Loucy (cell line): ENCODE results near the gene PRICKLE2.

Experiments used
- H2AFZ ChIP-seq: fragments of 200-600 bp; sonication (generic); 2 replicates; pipeline ENCODE4 v1.6.0; 2016; ENCODE audit warnings: antibody characterized with exemption, mild to moderate bottlenecking, low read length, moderate library complexity
- H3F3A ChIP-seq: fragments of 200-600 bp; 2 replicates; pipeline ENCODE4 v1.6.0; 2016; ENCODE audit warnings: antibody characterized with exemption, low read depth, mild to moderate bottlenecking
- H3K27me3 ChIP-seq: fragments of 200-600 bp; sonication (generic); 2 replicates; pipeline ENCODE4 v1.6.1; 2014; ENCODE audit warnings: low read length, mild to moderate bottlenecking; ENCODE audit not compliant: insufficient read depth, poor library complexity, severe bottlenecking
- H3K36me3 ChIP-seq: fragments of 200-600 bp; sonication (generic); 2 replicates; pipeline ENCODE4 v1.6.1; 2016; ENCODE audit warnings: low read length; ENCODE audit not compliant: insufficient read depth
- H3K4me1 ChIP-seq: fragments of 200-600 bp; sonication (generic); 2 replicates; pipeline ENCODE4 v1.5.1; 2014; ENCODE audit warnings: low read length, mild to moderate bottlenecking; ENCODE audit not compliant: insufficient read depth, poor library complexity, severe bottlenecking
- H3K4me2 ChIP-seq: fragments of 200-600 bp; sonication (generic); 2 replicates; pipeline ENCODE4 v1.6.0; 2014; ENCODE audit warnings: antibody characterized with exemption, low read length, low read depth, mild to moderate bottlenecking; ENCODE audit not compliant: poor library complexity, severe bottlenecking
- H3K4me3 ChIP-seq: fragments of 200-600 bp; sonication (generic); 2 replicates; pipeline ENCODE4 v1.5.1; 2014; ENCODE audit warnings: low read length, mild to moderate bottlenecking, mixed read lengths; ENCODE audit not compliant: poor library complexity, severe bottlenecking
- H3K79me2 ChIP-seq: fragments of 200-600 bp; sonication (generic); 2 replicates; pipeline ENCODE4 v1.6.1; 2014; ENCODE audit warnings: low read length; ENCODE audit not compliant: insufficient read depth
- H3K9ac ChIP-seq: fragments of 200-600 bp; sonication (generic); 2 replicates; pipeline ENCODE4 v1.6.0; 2014; ENCODE audit warnings: mild to moderate bottlenecking, low read depth, low read length, moderate library complexity; ENCODE audit not compliant: poor library complexity, severe bottlenecking
- H3K9me2 ChIP-seq: fragments of 200-600 bp; sonication (generic); replicated peaks from 2 replicates; pipeline ENCODE4 v1.6.1; 2016; ENCODE audit warnings: low read depth, low read length, mixed read lengths
- H3K9me3 ChIP-seq: fragments of 200-600 bp; sonication (generic); 2 replicates; pipeline ENCODE4 v1.6.1; 2014; ENCODE audit warnings: mild to moderate bottlenecking, antibody characterized with exemption, low read length, low read depth; ENCODE audit not compliant: insufficient read depth
- H4K20me1 ChIP-seq: fragments of 200-600 bp; sonication (generic); 2 replicates; pipeline ENCODE4 v1.6.0; 2014; ENCODE audit warnings: antibody characterized with exemption, low read length, mild to moderate bottlenecking; ENCODE audit not compliant: insufficient read depth, poor library complexity, severe bottlenecking
- EZH2phosphoT487 ChIP-seq: fragments of 200-600 bp; IDR thresholded peaks from 2 replicates; pipeline ENCODE4 v1.6.1; 2018; ENCODE audit warnings: antibody characterized with exemption, mild to moderate bottlenecking, moderate library complexity, borderline replicate concordance
- TF ChIP-seq, protein P1 (sequence below): fragments of 200-600 bp; sonication (generic); conservative IDR thresholded peaks from 2 replicates; pipeline ENCODE4 v1.5.1; 2014; ENCODE audit warnings: mild to moderate bottlenecking, antibody characterized with exemption, low read length

PRICKLE2 gene

DNA sequence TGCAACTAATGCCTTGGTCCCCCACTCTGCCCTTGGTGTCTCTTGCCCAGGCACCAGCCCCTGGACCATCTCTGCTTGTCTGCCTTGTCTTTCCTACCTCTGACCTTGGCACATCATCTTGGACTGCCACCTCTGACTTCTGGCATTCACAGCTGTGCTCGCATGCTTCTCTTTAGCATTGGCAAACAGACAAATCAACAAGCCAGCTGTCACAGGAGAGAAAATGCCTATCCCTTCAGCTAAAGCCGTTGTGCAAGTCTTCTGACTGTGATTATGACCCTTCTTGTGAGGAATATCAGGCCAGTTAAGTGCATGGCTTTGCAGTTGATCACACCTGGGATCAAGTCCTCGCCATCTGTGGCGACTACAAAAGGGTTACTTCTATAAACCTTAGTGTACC lies 84.6 kb downstream of the PRICKLE2 start:
- Histone ChIP-seq H3K4me3 (no peak overlapping the region), H3F3A (no peaks in the 10 kb centered on the region), H2AFZ (no peak overlapping the region), H3K36me3 (no peaks in the 10 kb centered on the region), H3K79me2 (no peaks in the 10 kb centered on the region), H3K4me1 (no peaks in the 10 kb centered on the region), H3K9me3 (no peaks in the 10 kb centered on the region), H3K9me2 (no peaks in the 10 kb centered on the region), H3K27me3 (no peaks in the 10 kb centered on the region), H3K9ac (no peak overlapping the region), H4K20me1 (no peaks in the 10 kb centered on the region), H3K4me2 (no peak overlapping the region)
- TF ChIP-seq, protein P1, sequence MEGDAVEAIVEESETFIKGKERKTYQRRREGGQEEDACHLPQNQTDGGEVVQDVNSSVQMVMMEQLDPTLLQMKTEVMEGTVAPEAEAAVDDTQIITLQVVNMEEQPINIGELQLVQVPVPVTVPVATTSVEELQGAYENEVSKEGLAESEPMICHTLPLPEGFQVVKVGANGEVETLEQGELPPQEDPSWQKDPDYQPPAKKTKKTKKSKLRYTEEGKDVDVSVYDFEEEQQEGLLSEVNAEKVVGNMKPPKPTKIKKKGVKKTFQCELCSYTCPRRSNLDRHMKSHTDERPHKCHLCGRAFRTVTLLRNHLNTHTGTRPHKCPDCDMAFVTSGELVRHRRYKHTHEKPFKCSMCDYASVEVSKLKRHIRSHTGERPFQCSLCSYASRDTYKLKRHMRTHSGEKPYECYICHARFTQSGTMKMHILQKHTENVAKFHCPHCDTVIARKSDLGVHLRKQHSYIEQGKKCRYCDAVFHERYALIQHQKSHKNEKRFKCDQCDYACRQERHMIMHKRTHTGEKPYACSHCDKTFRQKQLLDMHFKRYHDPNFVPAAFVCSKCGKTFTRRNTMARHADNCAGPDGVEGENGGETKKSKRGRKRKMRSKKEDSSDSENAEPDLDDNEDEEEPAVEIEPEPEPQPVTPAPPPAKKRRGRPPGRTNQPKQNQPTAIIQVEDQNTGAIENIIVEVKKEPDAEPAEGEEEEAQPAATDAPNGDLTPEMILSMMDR = no peak
- TF ChIP-seq EZH2phosphoT487 = no peak

DNA sequence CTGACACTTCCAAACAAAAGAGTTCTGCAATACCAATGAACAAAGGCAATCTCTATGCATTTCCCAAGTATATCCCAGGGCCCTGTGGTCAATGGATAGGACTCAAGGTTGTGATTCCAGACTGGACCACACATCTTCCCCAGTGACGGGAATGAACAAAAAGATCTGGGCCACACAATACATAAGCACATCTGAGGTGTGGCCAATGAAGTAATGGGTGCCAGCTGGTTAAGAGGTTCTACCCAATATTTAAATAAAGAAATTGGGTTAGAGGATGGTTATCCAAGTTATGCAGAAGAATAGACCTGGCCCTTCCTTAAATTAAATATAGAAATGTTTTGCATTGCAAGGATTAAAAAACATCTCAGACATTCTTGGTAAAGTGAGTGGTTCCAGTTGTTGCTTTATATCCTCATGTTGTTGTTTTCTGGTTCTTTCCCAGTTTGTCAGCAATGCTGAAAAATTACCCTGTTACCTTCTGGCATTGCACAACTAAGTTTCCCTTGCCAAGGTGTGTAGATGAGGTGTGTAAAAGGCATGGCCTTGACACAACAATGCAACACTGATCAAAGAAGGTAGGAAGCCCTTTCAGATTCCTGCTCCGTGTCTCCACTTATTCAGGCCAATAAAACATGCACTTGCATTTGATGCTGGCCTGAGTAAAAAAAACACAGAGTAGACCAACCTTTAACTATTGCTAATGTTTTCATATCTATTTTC lies 86.5 kb downstream of the PRICKLE2 start:
- TF ChIP-seq, protein P1 = no peak
- Histone ChIP-seq H3K79me2 (no peaks in the 10 kb centered on the region), H3K36me3 (no peaks in the 10 kb centered on the region), H3K9me2 (no peaks in the 10 kb centered on the region), H3K4me2 (no peak overlapping the region), H4K20me1 (no peaks in the 10 kb centered on the region), H3K4me1 (no peaks in the 10 kb centered on the region), H3F3A (no peaks in the 10 kb centered on the region), H3K4me3 (no peak overlapping the region), H3K9me3 (no peaks in the 10 kb centered on the region), H2AFZ (no peak overlapping the region), H3K9ac (no peak overlapping the region), H3K27me3 (no peaks in the 10 kb centered on the region)

DNA sequence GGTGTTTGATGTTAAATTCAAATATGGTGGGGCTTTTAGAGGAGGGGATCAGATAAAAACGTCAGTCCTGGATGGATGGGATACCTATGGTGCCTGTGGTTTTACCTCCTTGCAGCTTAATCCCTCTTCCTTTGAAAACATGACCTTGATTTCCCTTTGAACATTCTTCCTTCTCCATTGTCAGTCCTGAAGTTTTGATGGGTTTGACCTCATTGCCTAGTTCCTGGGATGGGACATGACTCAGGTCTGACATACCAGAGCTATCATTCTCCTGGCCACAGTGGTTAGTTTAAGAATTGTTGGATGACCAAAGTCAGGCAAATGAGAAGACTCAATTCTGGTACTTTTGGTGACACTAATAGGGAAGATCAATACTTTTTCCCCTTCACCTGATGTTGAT lies 87.2 kb downstream of the PRICKLE2 start:
- H3K4me1 ChIP-seq = no peaks in the 10 kb centered on the region
- no peaks in the 10 kb centered on the region for H3K27me3 ChIP-seq
- H3K36me3 ChIP-seq = no peaks in the 10 kb centered on the region
- no peak overlapping the region for H3K9ac ChIP-seq
- H3F3A ChIP-seq = no peaks in the 10 kb centered on the region
- no peak overlapping the region for H3K4me2 ChIP-seq
- H2AFZ ChIP-seq = no peak overlapping the region
- TF ChIP-seq, protein P1 = no peak
- no peak for TF ChIP-seq EZH2phosphoT487
- H3K9me3 ChIP-seq = no peaks in the 10 kb centered on the region
- no peaks in the 10 kb centered on the region for H3K79me2 ChIP-seq
- no peak overlapping the region for H3K4me3 ChIP-seq
- H3K9me2 ChIP-seq = no peaks in the 10 kb centered on the region
- no peaks in the 10 kb centered on the region for H4K20me1 ChIP-seq
